GM19240 (cell line): ENCODE data around the gene SLFN14.
"Not testable (repeated sequence)": the region's sequence is repeated elsewhere in the genome, so short reads cannot be mapped to it uniquely, and the experiment has no call there.

Experiments
- DNase-seq: peaks from one replicate; pipeline ENCODE4 v3.0.0; 2011; ENCODE audit warnings: low spot score; ENCODE audit not compliant: insufficient read length

SLFN14 gene

DNA sequence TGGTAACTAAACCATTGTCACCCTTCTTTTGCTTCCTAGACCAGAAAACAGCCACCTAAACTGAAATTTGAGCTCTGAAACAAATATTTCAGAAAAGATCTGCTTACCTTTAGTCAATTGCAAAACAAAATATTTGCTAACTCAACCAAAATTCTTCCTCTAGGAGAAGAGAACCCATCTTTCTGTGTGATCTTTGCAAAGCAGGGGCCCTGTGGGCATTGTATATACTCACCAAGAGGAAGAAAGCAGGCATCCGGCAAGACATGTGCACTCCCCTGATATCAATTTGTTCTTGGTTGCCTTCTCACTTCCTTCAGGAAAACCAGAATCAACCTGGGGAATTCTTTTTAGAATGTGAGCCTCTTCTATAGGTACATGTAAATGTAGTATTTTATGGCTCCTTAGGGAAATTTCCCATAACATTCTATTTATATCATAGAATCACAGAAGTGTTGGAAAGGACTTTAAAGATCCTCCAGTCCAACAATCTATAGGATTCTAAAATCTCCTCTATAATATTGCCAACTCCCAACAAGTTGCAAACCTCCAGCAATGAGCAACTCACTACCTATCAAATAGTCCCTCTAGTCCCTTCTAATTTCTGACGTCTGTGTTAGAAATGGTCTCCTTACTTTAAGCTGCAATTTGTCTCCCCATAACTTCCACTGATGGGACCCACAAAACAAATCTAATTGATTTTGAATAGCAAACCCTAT lies 966 bp downstream of the SLFN14 start:
- no peak for DNase-seq

DNA sequence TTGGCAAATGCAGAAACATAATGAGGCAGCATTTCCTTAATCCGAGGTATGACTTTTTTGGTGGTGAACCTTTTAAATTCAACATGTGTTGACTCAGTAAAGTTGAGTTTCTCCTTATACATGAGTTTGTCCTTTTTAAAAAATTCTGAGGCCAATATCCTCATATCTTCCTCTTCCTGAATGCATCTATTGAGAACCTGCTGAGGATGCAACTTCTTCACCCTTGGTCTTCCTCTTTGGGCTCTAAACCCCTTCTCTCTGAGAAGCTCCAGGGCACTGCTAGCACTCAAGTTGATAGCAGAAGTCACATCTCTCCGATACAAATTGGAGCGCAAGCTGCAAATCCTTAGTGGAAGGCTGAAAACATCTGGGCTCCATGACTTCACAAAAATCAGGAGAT lies 3.3 kb downstream of the SLFN14 start:
- DNase-seq, result no peak

DNA sequence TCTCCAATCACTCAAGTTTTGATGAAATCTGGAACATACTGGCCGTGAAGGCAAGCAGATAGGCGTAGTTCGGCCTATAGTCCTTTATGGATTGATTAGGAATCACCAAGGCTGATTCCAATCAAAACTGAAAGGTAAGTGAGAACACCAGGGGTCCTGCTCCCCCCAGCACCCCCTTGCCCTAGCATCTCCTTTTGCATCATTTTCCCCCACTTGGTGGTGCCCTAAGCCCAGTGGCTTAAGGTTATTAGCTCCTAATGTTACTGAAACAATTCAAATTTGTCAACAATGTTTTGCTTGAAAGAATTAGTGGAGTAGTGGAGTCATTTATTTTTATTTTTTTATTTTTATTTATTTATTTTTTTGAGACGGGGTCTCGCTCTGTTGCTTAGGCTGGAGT lies 4.9 kb downstream of the SLFN14 start:
- no peak for DNase-seq

- DNase-seq, result no peak
Measured at GRCh38 chr17:35554668-35555067, 6.0 kb downstream of the SLFN14 start.

GRCh38 chr17:35553310-35553709 lies 7.3 kb downstream of the SLFN14 start:
- DNase-seq, result no peak

DNA sequence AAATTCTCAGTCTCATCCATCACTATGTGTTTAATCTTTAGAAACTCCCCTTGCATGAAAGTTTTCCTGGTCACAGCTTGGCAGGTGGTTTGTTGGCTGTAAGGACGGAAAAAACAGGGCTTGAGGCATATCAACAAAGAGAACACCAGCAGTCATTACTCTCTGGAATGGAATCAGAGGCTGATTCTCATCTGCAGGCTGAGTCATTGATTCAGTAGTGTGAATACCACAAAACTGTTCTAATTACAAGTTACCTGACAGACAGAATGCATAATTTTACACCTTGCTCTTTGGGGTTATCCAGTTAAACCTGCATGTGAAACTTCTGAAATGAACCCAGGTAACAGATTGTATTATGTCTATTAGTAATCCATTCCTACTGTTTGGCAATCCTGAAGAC lies 11.6 kb downstream of the SLFN14 start:
- DNase-seq, result no peak

DNA sequence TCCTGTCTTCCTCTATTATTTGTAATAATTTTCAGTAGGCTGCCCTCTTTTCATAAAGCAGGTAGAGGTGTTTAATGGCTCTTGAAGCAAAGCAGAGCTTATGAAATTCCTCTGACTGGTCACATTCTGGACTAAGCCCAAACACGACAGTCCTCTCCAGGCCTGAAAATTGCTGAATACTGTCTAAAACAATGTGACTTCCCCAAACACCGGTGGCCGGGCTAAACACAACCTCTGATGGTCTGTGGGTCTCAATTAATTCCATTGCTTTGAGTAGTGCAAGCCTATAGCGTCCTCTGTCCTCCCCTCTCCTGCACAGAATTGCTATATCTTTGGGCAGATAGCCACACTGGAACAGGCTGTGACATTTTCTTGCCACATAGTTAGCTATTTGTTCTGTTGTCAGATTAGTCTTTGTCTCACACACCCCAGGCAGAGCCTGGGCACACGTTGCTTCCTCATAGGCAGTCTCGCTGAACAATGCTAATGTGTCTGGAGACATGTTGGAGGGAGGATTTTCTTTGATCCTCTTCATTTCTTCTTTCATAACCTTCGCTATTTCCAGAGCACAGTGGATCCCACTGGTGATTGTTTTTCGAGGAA lies 12.3 kb downstream of the SLFN14 start:
- no peak for DNase-seq

DNA sequence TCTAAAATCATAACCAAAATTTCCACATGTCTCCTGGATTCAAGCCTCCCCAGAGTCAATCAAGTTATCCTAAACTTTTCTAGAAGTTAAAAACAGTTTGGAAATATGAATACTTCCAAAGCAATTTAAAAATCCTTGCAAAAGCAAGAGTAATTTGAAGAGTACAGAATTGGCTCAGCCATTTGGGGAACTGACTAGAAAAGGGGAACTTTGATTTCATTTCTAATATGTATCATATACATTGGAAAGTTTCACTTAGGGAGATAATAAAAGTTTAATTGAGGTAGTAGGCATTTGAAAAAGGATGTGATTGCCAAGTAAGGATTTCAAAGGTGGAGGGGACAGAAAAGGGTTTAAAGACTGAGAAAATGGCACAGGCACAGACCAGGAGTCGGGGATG lies 14.1 kb downstream of the SLFN14 start:
- no peak for DNase-seq

DNA sequence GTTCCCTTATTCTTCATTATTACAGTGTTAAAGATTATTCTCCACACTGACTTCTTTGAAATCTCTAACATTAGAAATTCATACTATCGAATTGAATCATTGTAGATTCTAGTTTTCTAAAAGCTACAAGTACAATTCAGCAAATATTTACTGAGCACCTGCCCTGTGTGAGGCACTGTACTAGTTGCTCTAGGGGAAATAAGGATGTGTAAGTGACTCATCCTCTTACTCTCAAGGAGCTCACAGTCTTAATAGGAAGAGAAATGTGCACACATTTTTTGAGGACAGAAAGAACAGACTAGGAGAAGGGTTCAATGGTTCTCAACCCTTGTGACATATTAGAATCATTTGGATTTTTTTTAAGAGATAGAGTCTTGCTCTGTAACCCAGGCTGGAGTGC lies 15.5 kb downstream of the SLFN14 start:
- DNase-seq, result no peak

GRCh38 chr17:35543856-35544255 lies 16.8 kb downstream of the SLFN14 start:
- no peak for DNase-seq

DNA sequence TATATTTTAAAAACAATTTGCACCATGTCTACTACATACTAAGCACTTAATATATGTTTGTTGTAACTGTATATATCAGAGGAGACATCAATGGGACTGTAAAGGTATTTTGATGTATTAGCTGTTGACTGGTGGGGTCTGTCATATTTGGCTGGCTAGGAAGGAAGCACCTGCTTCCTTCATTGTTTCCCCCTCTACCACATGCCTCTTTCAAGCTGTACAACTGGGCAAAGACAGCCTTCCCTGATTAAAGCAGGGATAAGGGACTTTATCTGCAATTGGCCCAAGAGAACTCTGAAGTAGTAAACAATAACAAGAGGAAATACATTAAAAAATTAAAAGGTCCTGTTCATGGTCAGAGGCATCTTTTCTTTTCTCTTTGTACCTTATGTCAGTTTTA lies 17.6 kb downstream of the SLFN14 start:
- no peak for DNase-seq

GRCh38 chr17:35541434-35541833 lies 19.2 kb downstream of the SLFN14 start:
- no peak for DNase-seq

DNA sequence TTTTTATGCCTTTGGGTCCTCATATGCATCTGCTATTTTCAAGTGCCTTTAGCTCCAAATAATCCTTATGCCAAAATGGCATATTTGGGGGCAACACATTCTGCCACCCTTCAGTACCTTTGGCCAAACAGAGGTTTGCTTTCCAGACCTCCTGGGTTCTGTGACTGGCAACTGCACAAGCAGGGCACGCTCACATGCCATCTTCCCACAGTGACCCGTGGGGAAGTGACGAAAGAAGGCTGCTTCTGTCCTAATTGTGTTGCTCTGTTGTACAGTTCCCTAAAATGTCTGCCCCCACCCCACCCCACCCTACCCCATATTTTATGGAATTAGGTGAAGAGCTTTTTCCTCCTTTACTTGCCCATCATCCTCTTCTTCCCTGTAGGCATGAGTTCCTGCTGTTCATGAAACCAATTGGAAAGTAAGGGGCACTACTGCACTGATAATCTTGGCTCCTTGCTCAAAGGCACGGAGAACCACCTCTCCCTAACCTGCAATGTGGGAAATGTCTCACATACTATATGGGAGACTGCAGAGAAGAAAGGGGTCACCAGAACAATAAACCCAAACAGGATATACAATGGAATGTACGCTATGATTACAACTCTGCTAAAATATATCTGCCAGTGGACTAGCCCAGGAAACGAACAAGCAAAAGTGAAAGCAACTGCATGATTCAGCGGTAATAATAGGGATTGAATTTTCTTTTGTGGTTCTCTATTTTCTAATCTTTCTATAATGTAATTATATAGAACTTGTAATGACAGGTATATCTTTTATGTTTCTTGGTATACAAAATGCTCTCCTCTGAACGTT lies 19.8 kb downstream of the SLFN14 start:
- no peak for DNase-seq

DNA sequence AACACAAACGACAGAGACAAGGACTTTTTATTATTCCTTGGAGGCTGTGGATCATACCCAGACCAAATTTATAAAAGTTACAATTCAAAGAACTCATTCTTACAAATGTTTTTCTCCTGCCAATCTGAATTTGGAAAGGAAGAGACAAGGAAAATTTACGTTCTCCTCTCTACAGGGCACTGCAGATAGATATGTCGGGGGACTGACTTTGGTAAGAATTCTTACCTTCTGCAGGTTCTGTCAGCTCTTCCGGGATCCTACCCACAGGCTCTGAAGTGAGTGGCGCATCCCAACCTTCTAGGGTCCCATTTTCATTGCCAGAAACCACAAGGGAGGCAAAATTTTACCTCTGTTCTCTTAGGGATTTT lies 21.0 kb downstream of the SLFN14 start:
- no peak for DNase-seq

DNA sequence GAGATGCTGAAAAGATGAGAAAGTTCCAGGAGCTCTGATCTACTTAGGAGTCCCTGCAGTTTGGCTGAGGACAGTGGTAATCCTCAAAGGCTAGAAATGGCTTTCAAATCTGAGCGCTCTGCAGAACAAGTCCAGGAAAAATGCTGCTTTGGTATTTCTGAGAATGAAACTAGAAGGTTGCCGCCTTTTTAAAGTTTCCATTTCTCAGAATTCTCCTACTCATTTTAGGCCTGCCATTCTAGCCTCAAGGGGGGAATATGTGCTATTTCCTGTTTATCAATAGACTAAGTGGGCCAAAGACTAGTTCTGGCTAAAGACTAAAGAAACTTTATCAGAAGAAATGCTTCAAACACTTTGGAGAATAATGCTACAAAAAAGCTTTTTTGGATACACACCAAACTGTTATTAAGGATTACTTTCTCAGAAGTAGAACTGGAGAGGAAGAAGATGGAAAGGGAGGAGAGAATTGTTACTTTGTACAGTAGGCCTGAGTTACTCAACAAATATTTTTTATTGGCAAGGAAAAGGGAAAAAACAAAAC lies 22.9 kb downstream of the SLFN14 start, which contains the start of gene SLFN12L:
SLFN12L (minus strand) TSS at position 78 of the 541 bp plus-strand sequence. CDS start 15,314 bp downstream, outside the sequence.
- no peak for DNase-seq

DNA sequence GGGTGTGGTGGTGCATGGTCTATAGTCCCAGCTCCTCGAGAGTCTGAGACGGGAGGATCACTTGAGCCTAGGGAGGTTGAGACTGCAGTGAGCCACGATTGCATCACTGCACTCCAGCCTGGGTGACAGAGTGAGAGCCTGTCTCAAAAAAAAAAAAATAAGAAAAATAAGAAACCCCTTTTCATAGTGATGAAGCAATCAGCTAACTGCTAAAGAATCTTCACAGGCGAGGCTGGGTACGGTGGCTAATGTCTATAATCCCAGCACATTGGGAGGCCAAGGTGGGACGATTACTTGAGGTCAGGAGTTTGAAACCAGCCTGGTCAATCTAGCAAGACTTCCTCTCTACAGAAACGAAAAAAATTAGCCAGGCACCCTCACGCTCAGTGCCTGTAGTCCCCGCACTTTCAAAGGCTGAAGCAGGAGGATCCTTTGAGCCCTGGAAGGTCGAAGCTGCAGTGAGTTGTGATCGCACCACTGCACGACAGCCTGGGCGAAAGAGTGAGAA lies 23.9 kb downstream of the SLFN14 start:
- DNase-seq, result no peak

DNA sequence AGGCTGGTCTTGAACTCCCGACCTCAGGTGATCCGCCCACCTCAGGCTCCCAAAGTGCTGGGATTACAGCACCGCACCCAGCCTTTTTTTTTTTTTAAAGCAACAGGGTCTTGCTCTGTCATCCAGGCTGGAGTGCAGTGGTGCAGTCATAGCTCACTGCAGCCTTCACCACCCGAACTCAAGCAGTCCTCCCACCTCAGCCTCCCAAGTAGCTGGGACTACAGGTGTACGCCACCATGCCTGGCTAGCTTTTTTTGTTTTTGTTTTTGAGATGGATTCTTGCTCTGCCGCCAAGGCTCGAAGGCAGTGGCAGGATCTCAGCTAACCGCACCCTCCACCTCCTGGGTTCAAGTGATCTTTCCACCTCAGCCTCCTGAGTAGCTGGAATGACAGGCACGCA lies 25.2 kb downstream of the SLFN14 start:
- DNase-seq, result not testable (repeated sequence)

DNA sequence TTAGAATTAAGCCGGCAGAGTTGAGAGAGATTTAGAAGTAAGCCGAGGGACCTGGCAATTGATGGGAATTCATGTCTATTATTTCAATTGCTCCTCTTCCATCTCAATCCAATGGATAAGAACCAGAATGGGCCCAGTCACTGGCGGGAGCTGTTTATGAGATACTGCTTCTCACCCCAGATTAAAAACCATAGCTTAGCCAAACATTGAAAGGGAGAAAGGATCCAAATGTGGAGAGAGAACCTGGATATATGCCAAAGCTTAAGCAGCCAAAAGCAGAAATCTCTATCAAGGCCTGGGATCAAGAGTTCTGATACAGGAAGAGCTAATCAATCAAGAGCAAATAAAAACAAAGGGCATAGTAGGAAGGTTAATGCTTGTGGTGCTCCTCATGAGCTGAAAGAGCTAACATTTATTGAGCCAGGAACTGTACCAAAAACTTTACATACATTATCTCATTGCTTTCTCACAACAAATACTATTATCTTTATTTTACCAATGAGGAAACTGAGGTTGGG lies 26.0 kb downstream of the SLFN14 start:
- DNase-seq, result no peak

DNA sequence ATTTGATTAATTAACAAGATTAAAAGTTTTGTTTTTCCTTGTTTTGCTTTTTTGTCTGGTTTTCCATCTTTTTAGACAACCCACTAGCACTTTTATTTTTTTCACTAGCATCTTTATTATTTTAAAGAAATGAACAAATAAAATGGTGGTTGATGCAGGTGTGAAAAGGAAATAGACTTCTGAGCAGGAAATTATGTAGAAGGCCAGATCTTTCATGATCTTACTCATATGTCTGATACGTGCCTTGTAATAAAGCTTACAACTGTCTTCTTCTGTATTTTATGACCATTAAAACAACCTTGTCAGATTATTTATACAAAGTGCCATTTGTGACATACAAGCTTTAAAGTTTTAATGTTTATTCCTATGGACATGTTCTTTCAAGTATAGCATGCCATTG lies 29.5 kb downstream of the SLFN14 start:
- DNase-seq, result no peak

- DNase-seq, result no peak
Measured at GRCh38 chr17:35529866-35530265, 30.8 kb downstream of the SLFN14 start.

GRCh38 chr17:35529326-35529725 lies 31.3 kb downstream of the SLFN14 start:
- not testable (repeated sequence) for DNase-seq

DNA sequence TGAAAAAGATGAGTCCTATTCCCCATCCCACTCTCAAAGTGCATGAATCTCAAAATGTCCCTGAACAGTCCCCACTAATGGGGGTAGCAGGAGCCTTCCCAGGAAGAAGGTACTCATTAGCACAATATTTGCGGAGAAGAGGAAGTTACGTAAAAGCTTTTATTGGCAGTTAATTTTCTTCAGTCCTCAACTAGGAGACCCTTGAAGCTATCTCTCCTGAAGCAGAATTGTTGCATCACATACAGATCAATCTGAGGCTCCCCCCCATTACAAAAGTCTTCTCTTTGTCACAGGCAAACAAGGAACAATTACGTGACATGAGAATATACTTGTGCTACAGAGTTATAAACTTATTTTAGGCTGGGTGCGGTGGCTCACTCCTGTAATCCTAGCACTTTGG lies 37.3 kb downstream of the SLFN14 start:
- DNase-seq, result no peak
